Suprapubic skin (tissue), 3 donors: ENCODE measurements around the gene MYO5B.

Source experiments
- CTCF ChIP-seq, 2 donors: fragments of 200-600 bp in 1 of 2; fragments of 450-650 bp in 1 of 2; sonication (generic) in 1 of 2; IDR thresholded peaks; one replicate each; pipeline ENCODE4 v1.5.1; 2016 to 2019; ENCODE audit warnings: antibody characterized with exemption in 2 of 2, mild to moderate bottlenecking in 1 of 2, moderate library complexity in 1 of 2
- POLR2A ChIP-seq, 2 donors: fragments of 450-650 bp; IDR thresholded peaks; one replicate each; pipeline ENCODE4 v1.6.1; 2017; ENCODE audit warnings: antibody characterized with exemption in 2 of 2, mild to moderate bottlenecking in 2 of 2, moderate library complexity in 2 of 2

GRCh38 chr18:50155406-50155805 is 39.5 kb downstream of the MYO5B start:
- TF ChIP-seq CTCF (IDR thresholded peaks at IDR 0.05), result no peak
- TF ChIP-seq POLR2A (IDR thresholded peaks at IDR 0.05), result no peak
